LNCaP clone FGC (cell line): ENCODE data around the gene CHST10.
A peak's percentile ranks its signal among the peaks of the same experiment; 100 is the strongest.

Source experiments
- DNase-seq: peaks from one replicate; pipeline ENCODE4 v3.0.0-alpha.2; 2011; ENCODE audit warnings: low read depth
- H3K4me3 ChIP-seq: 2 replicates; pipeline ENCODE4 v1.5.1; 2011; ENCODE audit warnings: mild to moderate bottlenecking, low read depth, low read length, control low read depth
- CTCF ChIP-seq: IDR thresholded peaks from 2 replicates; pipeline ENCODE4 v1.5.1; 2012; ENCODE audit warnings: mild to moderate bottlenecking; ENCODE audit not compliant: control insufficient read depth, insufficient read depth; ENCODE audit errors: extremely low read depth

CHST10 gene

GRCh38 chr2:100417711-100418124, 250 bp upstream of the CHST10 start:
- no peak for DNase-seq
- TF ChIP-seq CTCF, result no peak
- H3K4me3 ChIP-seq, result peak overlapping the region; percentile 70

- no peak for TF ChIP-seq CTCF
- no peak for DNase-seq
- H3K4me3 ChIP-seq, result peak overlapping the region; percentile 70
These were observed 1.0 kb downstream of the CHST10 start for GRCh38 chr2:100416397-100416934.

GRCh38 chr2:100413571-100413970, 3.9 kb downstream of the CHST10 start:
- H3K4me3 ChIP-seq, result no peak overlapping the region
- no peak for DNase-seq
- no peak for TF ChIP-seq CTCF

GRCh38 chr2:100412881-100413321, 4.6 kb downstream of the CHST10 start:
- no peak for TF ChIP-seq CTCF
- no peak for DNase-seq
- no peak overlapping the region for H3K4me3 ChIP-seq

- DNase-seq, result no peak
- H3K4me3 ChIP-seq, result no peak overlapping the region
These were observed 5.0 kb downstream of the CHST10 start for GRCh38 chr2:100412466-100412865.

GRCh38 chr2:100411841-100412292, 5.6 kb downstream of the CHST10 start:
- no peak for DNase-seq
- no peak overlapping the region for H3K4me3 ChIP-seq
- TF ChIP-seq CTCF, result no peak

More at GRCh38 chr2:100412466-100412865, 5.0 kb downstream of the CHST10 start:
- TF ChIP-seq CTCF, result no peak
